Loucy (cell line): Measurements from ENCODE around the gene NR4A2.
"Not testable (repeated sequence)": the region's sequence is repeated elsewhere in the genome, so short reads cannot be mapped to it uniquely, and the experiment has no call there.

Experiments
- H2AFZ ChIP-seq: fragments of 200-600 bp; sonication (generic); 2 replicates; pipeline ENCODE4 v1.6.0; 2016; ENCODE audit warnings: antibody characterized with exemption, mild to moderate bottlenecking, low read length, moderate library complexity
- H3F3A ChIP-seq: fragments of 200-600 bp; 2 replicates; pipeline ENCODE4 v1.6.0; 2016; ENCODE audit warnings: antibody characterized with exemption, low read depth, mild to moderate bottlenecking
- H3K27me3 ChIP-seq: fragments of 200-600 bp; sonication (generic); 2 replicates; pipeline ENCODE4 v1.6.1; 2014; ENCODE audit warnings: low read length, mild to moderate bottlenecking; ENCODE audit not compliant: insufficient read depth, poor library complexity, severe bottlenecking
- H3K36me3 ChIP-seq: fragments of 200-600 bp; sonication (generic); 2 replicates; pipeline ENCODE4 v1.6.1; 2016; ENCODE audit warnings: low read length; ENCODE audit not compliant: insufficient read depth
- H3K4me1 ChIP-seq: fragments of 200-600 bp; sonication (generic); 2 replicates; pipeline ENCODE4 v1.5.1; 2014; ENCODE audit warnings: low read length, mild to moderate bottlenecking; ENCODE audit not compliant: insufficient read depth, poor library complexity, severe bottlenecking
- H3K4me2 ChIP-seq: fragments of 200-600 bp; sonication (generic); 2 replicates; pipeline ENCODE4 v1.6.0; 2014; ENCODE audit warnings: antibody characterized with exemption, low read length, low read depth, mild to moderate bottlenecking; ENCODE audit not compliant: poor library complexity, severe bottlenecking
- H3K4me3 ChIP-seq: fragments of 200-600 bp; sonication (generic); 2 replicates; pipeline ENCODE4 v1.5.1; 2014; ENCODE audit warnings: low read length, mild to moderate bottlenecking, mixed read lengths; ENCODE audit not compliant: poor library complexity, severe bottlenecking
- H3K79me2 ChIP-seq: fragments of 200-600 bp; sonication (generic); 2 replicates; pipeline ENCODE4 v1.6.1; 2014; ENCODE audit warnings: low read length; ENCODE audit not compliant: insufficient read depth
- H3K9ac ChIP-seq: fragments of 200-600 bp; sonication (generic); 2 replicates; pipeline ENCODE4 v1.6.0; 2014; ENCODE audit warnings: mild to moderate bottlenecking, low read depth, low read length, moderate library complexity; ENCODE audit not compliant: poor library complexity, severe bottlenecking
- H3K9me2 ChIP-seq: fragments of 200-600 bp; sonication (generic); replicated peaks from 2 replicates; pipeline ENCODE4 v1.6.1; 2016; ENCODE audit warnings: low read depth, low read length, mixed read lengths
- H3K9me3 ChIP-seq: fragments of 200-600 bp; sonication (generic); 2 replicates; pipeline ENCODE4 v1.6.1; 2014; ENCODE audit warnings: mild to moderate bottlenecking, antibody characterized with exemption, low read length, low read depth; ENCODE audit not compliant: insufficient read depth
- H4K20me1 ChIP-seq: fragments of 200-600 bp; sonication (generic); 2 replicates; pipeline ENCODE4 v1.6.0; 2014; ENCODE audit warnings: antibody characterized with exemption, low read length, mild to moderate bottlenecking; ENCODE audit not compliant: insufficient read depth, poor library complexity, severe bottlenecking
- EZH2phosphoT487 ChIP-seq: fragments of 200-600 bp; IDR thresholded peaks from 2 replicates; pipeline ENCODE4 v1.6.1; 2018; ENCODE audit warnings: antibody characterized with exemption, mild to moderate bottlenecking, moderate library complexity, borderline replicate concordance
- TF ChIP-seq, protein P1 (sequence below): fragments of 200-600 bp; sonication (generic); conservative IDR thresholded peaks from 2 replicates; pipeline ENCODE4 v1.5.1; 2014; ENCODE audit warnings: mild to moderate bottlenecking, antibody characterized with exemption, low read length

NR4A2 gene

DNA sequence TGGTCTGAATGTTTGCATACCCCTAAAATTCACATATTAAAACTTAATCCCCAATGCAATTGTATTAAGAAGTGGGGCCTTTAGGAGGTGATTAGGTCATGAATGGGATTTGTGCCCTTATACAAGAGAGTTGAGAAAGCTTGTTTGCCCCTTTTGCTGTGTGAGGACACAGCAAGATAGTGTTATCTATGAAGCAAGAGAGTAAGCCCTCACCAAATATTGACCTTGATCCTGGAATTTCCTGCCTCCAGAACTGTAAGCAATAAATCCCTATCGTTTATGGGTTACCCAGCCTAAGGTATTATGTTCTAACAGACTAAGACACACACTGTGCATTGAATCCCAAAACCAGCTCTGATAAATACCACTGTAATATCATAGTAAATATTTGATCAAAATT lies 32.2 kb downstream of the NR4A2 start:
- Histone ChIP-seq H4K20me1 (no peaks in the 10 kb centered on the region), H2AFZ (no peak overlapping the region), H3K9ac (no peak overlapping the region), H3K4me1 (no peaks in the 10 kb centered on the region), H3F3A (no peaks in the 10 kb centered on the region), H3K9me2 (no peaks in the 10 kb centered on the region), H3K4me3 (no peak overlapping the region), H3K9me3 (no peaks in the 10 kb centered on the region), H3K36me3 (no peaks in the 10 kb centered on the region), H3K79me2 (no peaks in the 10 kb centered on the region), H3K4me2 (no peak overlapping the region), H3K27me3 (no peaks in the 10 kb centered on the region)
- TF ChIP-seq EZH2phosphoT487 = no peak
- TF ChIP-seq, protein P1, sequence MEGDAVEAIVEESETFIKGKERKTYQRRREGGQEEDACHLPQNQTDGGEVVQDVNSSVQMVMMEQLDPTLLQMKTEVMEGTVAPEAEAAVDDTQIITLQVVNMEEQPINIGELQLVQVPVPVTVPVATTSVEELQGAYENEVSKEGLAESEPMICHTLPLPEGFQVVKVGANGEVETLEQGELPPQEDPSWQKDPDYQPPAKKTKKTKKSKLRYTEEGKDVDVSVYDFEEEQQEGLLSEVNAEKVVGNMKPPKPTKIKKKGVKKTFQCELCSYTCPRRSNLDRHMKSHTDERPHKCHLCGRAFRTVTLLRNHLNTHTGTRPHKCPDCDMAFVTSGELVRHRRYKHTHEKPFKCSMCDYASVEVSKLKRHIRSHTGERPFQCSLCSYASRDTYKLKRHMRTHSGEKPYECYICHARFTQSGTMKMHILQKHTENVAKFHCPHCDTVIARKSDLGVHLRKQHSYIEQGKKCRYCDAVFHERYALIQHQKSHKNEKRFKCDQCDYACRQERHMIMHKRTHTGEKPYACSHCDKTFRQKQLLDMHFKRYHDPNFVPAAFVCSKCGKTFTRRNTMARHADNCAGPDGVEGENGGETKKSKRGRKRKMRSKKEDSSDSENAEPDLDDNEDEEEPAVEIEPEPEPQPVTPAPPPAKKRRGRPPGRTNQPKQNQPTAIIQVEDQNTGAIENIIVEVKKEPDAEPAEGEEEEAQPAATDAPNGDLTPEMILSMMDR = no peak

DNA sequence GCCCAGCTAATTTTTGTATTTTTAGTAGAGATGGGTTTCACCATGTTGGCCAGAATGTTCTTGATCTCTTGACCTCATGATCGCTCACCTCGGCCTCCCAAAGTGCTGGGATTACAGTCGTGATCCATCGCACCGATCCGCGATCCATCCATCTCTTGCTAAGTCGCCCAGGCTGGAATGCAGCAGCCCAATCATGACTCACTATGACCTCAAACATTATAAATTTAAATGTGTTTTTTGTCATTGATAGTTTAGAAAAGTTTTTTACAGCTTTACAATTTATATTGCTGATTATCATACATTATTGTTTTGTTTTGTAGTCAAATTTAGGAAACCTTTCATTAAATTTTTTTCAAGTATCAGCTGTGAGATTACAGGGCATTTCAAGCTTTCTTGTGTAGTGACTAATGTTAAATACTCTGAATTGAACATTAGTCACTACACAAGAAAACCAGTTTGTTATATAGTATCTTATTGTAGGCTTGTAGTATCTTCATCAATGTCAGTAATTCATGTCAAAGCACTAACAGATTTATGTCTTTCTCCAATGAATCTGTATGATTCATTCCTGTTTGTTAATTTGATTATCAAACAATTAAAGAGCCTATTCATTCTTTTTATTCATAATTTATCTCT lies 37.5 kb downstream of the NR4A2 start:
- no peaks in the 10 kb centered on the region for H3K9me2 ChIP-seq
- no peaks in the 10 kb centered on the region for H4K20me1 ChIP-seq
- TF ChIP-seq, protein P1 = no peak
- no peak for TF ChIP-seq EZH2phosphoT487
- H3K27me3 ChIP-seq = no peaks in the 10 kb centered on the region
- no peaks in the 10 kb centered on the region for H3K9me3 ChIP-seq
- H3K9ac ChIP-seq = no peak overlapping the region
- no peak overlapping the region for H2AFZ ChIP-seq
- no peak overlapping the region for H3K4me2 ChIP-seq
- H3K4me1 ChIP-seq = no peaks in the 10 kb centered on the region
- no peaks in the 10 kb centered on the region for H3F3A ChIP-seq
- no peaks in the 10 kb centered on the region for H3K36me3 ChIP-seq
- no peak overlapping the region for H3K4me3 ChIP-seq
- H3K79me2 ChIP-seq = no peaks in the 10 kb centered on the region

DNA sequence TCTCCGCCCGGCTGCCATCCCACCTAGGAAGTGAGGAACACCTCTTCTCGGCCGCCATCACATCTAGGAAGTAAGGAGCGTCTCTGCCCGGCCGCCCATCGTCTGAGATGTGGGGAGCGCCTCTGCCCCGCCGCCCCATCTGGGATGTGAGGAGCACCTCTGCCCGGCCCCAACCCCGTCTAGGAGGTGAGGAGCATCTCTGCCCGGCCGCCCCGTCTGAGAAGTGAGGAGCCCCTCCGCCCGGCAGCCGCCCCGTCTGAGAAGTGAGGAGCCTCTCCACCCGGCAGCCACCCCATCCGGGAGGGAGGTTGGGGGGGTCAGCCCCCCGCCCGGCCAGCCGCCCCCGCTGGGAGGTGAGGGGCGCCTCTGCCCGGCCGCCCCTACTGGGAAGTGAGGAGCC lies 39.1 kb downstream of the NR4A2 start:
- H3K9me2 ChIP-seq, H3K4me3 ChIP-seq, H3K79me2 ChIP-seq, H4K20me1 ChIP-seq, H3K4me1 ChIP-seq, H3K27me3 ChIP-seq, H2AFZ ChIP-seq, H3K9ac ChIP-seq, H3K36me3 ChIP-seq, H3K9me3 ChIP-seq, H3F3A ChIP-seq, H3K4me2 ChIP-seq: not testable (repeated sequence)

DNA sequence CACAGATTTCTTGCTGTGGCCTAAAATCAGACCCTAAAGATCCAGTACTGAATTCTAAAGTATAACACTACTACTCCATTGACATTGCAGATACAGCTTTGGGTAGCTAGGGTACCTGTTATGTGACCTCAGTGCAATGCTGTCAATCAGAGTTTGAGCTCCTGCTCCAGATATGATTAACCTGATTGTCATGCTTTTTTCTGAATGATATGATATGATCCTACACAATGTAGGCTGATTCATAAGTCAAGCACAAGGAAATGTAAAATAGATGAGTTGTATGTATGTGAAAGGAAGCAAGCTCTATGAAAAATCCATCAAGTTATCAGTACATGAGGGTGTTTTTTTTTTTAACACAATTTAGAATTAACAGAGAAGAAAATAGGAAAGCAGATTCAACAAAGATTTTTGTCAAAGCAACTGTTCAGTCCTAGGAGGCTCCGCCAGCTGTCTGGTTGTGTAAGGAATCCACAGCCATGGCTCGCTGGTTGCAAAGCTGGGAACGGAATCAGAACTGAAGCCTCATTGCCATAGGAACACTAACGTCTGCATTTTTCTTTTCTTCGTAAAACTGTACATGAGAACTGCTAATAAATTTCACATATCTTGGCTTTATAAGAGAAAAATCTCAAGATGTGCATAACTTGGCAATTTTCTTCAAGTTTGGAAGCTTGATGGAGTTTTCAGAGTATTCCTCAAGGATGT lies 52.9 kb downstream of the NR4A2 start:
- Histone ChIP-seq H3K9me3 (no peaks in the 10 kb centered on the region), H3K36me3 (no peaks in the 10 kb centered on the region), H3K27me3 (no peaks in the 10 kb centered on the region), H4K20me1 (no peaks in the 10 kb centered on the region), H3F3A (no peaks in the 10 kb centered on the region), H3K9ac (no peak overlapping the region), H3K79me2 (no peaks in the 10 kb centered on the region), H3K4me1 (no peaks in the 10 kb centered on the region), H3K4me2 (no peak overlapping the region), H3K4me3 (no peak overlapping the region), H2AFZ (no peak overlapping the region), H3K9me2 (no peaks in the 10 kb centered on the region)
- TF ChIP-seq, protein P1 = no peak
- TF ChIP-seq EZH2phosphoT487 = no peak
